Activated CD8-positive, alpha-beta memory T cell treated with anti-CD3 and anti-CD28 coated beads, Interleukin-2, amount 50 U/mL, for 48 hours (primary cell): ENCODE data around the gene TCHP.
A peak's percentile ranks its signal among the peaks of the same experiment; 100 is the strongest.
"Not testable (repeated sequence)": the region's sequence is repeated elsewhere in the genome, so short reads cannot be mapped to it uniquely, and the experiment has no call there.

Source experiments
- DNase-seq: peaks from one replicate; pipeline ENCODE4 v3.0.0-alpha.2; 2020

Gene TCHP, protein sequence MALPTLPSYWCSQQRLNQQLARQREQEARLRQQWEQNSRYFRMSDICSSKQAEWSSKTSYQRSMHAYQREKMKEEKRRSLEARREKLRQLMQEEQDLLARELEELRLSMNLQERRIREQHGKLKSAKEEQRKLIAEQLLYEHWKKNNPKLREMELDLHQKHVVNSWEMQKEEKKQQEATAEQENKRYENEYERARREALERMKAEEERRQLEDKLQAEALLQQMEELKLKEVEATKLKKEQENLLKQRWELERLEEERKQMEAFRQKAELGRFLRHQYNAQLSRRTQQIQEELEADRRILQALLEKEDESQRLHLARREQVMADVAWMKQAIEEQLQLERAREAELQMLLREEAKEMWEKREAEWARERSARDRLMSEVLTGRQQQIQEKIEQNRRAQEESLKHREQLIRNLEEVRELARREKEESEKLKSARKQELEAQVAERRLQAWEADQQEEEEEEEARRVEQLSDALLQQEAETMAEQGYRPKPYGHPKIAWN

DNA sequence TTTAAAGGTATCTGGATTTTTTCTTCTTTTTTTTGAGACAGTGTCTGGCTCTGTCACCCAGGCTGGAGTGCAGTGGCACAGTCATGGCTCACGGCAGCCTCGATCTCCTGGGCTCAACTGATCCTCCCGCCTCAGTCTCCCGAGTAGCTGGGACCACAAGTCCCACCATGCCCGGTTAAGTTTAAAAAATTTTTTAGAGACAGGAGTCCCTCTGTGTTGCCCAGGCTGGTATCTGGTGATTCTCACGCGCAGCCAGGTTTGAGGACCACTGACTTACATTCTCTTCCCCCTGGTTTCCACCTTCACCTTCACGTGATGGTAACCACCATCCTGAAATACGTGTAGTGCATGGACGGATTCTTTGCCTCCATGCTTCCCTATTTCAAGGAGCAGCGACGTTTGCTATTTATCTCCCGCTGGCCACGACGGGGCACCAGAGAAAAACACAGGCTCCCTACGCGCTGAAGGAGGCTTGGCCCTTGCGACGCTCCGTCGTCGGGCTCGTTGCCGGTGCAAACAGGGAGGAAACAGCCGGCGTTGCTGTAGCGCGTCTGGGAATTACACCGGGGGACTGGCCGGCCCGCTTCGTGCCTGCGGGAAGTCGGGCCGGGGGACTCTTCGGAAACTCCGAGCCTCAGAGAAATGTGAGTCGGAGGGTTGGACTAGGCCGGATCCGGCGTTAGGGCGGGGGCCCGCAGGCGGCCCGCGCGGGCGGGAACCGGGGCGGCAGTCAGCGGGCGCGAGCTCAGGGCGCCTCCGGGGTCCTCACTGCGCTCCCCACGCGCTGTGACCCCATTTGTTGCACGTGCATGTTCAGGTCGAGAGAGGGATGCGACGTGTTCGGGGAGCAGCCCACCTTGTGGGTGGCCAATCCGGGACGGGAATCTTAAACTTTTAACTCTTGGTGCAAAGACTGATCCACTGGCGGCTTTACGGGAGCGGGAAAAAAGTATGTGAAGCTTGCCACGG, at the start of gene TCHP:
Gene TCHP (plus strand): TSS at position 492 of the 969 bp plus-strand sequence. CDS start 2,753 bp downstream, outside the sequence.
- peak; percentile 85 for DNase-seq

DNA sequence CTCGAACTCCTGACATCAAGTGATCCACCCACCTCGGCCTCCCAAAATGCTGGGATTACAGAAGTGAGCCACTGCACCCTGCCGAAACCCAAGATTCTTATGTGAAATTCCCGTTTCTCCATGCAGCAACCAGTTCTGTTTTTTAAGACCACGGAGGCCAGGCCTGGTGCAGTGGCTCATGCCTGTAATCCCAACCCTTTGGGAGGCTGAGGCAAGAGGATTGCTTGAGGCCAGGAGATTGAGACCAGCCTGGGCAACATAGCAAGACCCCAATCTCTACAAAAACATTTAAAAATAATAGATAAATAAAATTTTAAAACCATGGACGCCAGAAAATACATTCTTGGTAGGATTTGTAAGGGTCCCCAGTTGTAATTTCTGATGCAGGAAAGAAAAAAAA, 49.6 kb upstream of the TCHP start:
- DNase-seq: not testable (repeated sequence)

DNA sequence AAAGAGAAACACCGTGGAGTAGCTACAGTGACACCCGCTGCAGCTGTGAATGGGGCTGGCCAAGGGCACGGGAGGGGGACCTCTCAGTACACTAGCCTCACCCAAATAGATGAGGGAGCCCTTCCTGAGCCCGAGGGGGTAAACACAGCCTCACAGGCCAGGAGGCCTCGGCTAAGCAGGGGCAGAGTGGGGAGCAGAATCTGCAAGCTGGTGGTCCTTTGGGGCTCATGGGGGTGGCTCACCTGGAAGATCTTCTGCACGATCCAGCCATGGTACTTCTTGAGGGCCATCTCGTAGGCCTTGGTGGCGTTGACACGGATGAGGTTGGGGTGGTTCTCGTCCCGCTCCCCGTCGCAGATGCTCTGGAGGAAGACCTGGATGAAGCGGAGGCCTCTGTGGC, 44.7 kb upstream of the TCHP start:
- no peak for DNase-seq

DNA sequence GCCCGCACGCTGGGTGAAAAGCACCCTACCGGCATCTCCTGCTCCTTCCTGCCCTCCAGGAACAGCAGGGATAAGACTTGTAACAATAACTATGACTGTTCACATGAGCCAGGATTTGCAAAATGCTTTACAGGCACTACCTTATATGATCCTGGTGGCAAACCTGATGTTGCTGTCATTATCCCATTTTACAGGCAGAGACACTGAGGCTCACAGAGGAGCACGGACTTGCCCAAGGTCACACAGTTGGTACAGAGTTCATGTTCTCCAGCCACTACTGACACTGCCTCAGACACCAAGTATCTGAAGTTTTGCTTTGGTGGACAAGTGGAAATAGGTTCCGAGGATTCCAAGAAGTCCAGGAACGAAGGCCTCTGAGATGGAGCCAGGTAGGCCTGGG, 42.4 kb upstream of the TCHP start:
- DNase-seq: no peak

DNA sequence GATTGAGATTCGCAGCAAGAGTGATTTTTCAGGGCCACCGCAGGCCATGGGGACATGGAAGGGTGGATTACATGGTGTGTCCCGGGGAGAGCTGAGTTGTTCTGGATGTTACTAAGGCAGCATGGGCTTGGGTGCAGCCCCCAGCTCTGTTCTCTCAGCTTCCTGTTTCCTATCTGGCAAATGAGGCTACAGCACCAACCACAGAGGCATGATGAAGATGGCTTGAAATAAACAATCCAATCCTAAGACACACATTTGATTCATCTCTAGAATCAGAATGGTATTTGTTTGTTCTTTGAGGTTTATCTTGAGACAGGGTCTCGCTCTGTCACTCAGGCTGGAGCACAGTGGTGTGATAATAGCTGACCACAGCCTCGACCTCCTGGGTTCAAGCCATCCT, 41.3 kb upstream of the TCHP start:
- no peak for DNase-seq

DNA sequence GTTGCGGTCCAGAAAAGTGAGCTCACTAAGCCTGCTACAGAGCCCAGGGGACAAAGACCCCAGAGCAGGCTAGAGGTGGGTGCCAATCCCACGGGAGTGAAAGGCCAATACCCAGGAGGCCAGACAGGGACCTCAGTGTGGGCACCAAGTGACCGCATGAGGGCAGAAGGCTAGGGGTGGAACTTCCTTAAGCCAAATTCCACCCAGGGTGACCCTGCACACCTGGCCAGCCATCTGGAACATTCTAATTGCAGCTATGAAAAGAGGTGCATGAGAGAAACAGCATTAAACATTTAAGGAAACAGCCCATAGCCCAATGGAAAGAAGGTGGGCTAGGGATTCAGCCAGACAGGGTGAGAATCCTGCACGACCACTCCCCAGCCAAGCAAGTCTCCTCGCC, 39.1 kb upstream of the TCHP start:
- DNase-seq: no peak

DNA sequence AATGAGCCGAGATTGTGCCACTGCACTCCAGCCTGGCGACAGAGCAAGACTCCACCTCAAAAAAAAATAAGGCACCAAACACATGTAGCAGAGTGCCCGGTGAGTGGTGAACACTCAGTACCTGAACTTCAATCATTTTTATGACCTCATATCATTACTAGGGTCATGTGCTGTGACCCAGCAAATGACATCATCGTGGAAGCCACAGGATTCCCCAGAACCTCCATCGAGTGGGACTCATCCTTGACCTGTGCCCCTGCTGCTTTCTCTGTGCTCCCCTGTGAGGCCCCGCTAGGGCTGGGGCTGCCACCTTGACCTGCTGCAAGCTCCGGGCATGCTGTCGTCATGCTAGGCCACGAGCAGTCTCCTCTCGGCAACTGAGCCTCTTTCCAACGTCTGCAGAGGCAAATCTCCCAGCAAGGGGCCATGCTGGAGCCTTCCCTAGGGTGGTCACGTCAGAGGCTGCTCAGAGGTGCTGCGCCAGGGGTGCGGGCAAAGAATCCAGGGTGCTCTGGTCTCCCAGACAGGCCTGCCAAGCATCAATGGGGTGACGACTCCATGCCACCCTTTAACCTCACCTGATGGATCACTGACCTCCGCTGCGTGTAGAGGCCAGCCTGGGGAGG, 38.3 kb upstream of the TCHP start:
- no peak for DNase-seq

DNA sequence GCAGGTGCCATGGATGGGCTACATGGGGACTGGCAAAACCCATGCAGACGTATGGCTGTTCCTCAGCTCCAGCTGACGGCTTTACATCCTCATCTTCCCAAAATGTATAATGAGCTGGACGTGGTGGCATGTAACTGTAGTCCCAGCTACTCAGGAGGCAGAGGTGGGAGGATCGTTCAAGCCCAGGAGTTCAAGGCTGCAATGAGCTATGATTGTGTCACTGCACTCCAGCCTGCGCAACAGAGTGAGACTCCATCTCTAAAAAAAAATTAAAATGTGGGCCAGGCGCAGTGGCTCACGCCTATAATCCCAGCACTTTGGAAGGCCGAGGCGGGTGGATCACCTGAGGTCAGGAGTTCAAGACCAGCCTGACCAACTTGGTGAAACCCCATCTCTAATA, 37.6 kb upstream of the TCHP start:
- not testable (repeated sequence) for DNase-seq

DNA sequence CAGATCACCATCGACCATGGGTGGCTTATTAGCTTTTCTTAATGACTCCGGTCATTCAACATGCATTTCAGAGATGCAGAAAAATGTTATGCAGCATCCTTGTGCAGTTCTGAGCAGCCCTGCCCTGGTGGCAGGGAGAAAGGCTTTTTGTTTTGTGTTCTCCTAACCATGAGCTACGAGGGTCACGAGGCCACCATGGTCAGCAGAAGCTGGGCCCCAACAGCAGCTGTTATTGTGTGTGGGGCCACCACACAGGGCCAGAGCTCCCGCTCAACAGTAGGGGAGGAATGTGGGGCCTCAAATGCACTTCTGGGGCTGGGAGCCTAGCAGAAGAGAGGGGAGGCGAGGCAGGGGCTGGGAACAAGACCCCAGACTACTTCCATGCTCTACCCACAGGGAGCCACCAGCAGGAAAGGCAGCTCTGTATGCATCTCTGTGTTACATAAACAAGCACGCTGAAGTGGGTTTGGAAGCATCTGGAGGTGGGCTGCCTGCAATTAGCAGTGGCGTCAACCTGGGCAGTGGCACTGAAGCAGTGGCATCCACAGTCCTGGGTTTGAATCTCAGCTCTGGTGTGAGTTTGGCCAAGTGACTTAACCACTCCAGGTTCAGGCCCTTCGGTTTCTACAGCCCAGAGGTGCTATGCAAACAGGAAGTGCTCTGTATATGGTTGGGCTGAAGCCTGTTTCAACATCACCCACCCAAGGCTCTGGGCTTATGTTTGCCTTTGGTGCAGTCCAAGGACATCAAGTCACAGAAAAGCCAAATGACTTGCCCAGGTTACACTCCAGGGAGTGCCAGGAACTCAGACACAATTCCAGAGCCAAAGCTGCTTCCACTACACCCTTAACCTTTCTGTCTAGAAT, 36.0 kb upstream of the TCHP start:
- no peak for DNase-seq

DNA sequence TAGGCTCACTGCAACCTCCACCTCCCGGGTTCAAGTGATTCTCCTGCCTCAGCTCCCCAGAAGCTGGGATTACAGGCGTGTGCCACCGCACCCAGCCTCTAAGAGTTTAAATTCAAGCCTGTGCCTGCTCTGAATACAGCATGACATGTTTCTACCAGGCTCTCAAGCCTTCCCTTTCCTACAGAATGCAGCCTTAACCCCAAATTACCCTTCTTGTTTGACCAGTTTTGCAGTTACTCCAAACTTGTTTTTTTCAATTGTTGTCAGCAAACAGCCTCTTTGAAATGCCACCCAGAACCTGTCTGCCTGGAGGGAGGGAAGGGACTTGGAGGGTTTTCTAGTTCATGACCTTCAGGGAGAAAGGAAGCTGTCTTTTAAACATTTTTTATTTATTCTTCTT, 35.2 kb upstream of the TCHP start:
- no peak for DNase-seq

DNA sequence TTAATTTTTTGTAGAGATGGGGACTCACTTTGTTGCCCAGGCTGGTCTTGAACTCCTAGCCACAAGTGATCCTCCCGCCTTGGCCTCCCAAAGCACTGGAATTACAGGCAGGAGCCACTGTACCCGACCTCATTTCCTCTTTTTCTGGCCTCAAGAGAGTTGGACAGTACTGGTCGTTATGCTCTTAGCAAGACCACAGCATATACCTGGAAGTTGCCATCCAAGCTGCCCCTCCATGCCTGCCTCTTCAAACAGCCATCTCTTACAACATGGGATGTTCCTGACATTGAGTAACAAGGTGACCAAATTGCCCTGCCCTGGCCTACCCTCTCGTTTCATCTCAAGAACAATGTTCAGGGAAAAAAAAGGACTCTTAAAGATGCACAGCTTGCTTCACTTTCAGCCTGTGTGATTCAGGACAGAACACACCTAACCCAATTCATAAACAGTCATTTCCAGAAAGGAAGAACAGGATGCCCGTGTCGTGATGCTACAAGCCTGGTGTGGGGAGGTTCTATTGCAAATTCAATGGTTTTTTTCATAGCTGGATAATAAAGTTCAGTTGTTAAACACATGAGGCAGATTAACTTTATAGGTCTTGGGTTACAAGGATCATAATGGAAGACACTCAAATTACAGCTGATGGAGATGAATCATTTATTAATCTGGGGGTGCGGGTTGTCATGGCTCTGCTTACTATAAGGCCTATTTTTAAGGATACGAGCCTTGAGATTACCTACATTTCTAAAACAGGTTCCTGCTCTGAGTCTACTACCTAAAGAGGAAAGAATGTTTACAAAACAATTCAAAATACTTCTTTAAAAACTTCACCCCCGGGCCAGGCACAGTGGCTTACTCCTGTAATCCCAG, 31.7 kb upstream of the TCHP start:
- DNase-seq: no peak

DNA sequence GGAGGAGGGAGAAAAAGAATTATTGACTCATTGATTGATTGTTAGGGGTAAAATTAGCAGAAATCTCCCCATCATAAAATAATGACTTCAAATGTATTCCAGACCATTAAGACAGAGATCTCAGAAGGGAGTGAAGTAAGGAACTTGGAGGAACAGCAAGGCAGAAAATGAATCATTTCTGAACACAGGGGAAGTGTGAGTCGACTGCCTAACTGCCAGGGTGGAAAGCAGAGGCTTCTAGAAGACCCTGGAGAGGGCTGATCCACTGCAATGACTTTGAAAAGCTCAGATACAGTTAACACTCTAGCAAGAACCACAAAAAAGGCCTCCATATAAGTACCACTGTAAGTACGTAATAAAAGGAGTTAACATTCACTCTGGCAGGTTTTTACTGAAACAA, 29.4 kb upstream of the TCHP start:
- no peak for DNase-seq

DNA sequence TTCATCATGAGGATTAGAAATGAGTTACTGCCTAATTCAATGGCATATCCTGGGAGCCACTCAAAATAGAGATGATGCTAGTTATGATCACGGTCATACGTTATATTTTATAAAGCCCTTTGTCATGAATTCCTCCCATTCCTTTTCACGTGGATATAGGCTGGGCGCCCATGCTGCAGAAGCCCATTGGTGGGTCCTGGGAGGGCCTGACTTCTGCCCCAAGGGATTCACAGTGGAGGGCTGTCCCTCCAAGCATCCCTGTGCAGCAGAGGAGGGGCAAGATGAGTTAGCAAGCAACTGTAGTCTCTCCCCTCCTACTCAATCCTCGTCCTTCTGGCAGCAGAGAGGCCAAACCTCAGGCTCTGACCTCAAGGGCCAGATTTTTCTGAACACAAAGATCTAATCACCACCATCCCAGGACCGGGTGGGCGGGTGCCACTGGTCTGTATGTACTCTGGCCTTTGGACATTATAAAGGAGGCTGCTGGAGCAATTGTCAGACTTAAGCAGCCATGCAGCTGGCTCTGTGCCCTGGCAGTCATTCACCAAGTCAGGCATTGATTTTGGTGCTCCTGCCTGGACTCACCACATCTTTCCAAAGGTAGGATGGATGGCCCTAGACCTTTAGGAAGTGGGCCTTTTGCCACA, 28.3 kb upstream of the TCHP start:
- no peak for DNase-seq

DNA sequence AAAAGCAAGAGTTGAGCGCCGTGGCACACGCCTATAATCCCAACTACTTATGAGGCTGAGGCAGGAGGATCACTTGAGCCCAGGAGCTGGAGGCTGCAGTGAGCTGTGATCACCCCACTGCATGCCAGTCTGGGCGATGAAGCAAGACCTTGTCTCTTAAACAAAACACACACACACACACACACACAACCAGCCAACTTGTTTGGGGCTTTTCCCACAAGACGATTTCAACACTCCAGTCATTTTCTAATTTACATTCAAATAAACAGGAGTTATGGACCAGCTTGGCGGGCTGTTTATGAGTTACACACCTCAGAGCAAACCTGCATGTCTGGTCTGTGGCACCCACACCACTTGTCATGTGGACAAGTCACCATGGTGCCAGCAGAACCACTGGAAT, 26.4 kb upstream of the TCHP start:
- no peak for DNase-seq

DNA sequence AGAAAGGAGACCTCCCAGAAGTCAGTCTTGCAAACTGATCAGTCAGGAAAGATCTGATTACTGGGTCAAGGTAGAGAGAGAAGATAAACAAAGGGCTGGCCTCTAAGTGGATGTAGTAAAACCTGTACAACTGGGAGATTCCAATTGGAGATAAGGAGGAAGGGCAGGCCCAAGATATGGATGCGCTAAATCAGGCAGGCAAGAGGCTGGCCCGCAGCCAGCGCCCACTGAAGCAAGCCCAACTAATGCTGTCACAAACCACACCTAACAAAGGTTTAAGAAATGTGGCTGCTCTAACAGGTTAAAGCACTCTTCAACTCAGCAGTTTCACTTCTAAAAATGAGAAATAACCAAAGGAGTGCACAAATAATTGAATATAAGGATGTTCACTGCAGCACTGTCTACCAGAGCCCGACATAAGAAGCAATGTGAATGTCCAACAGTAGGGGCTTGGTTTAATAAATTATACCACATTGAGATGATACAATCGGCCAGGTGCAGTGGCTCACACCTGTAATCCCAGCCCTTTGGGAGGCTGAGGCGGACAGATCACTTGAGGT, 24.4 kb upstream of the TCHP start:
- no peak for DNase-seq

DNA sequence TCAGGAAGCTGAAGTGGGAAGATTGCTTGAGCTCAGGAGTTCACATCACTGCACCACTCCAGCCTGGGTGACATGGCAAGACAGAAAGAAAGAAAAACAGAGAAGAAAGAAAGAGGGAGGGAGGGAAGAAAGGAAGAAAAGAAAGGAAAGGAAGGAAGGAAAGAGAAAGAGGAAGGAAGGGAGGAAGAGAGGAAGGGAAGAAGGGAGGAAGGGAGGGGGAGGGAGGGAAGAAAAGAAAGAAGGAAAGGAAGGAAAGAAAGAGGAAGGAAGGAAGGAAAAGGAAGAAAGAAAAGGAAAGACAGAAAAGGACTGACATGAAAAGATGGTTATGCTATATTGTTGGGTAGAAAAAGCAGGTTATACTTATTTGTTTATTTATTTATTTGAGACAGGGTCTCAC, 23.7 kb upstream of the TCHP start:
- DNase-seq: no peak

DNA sequence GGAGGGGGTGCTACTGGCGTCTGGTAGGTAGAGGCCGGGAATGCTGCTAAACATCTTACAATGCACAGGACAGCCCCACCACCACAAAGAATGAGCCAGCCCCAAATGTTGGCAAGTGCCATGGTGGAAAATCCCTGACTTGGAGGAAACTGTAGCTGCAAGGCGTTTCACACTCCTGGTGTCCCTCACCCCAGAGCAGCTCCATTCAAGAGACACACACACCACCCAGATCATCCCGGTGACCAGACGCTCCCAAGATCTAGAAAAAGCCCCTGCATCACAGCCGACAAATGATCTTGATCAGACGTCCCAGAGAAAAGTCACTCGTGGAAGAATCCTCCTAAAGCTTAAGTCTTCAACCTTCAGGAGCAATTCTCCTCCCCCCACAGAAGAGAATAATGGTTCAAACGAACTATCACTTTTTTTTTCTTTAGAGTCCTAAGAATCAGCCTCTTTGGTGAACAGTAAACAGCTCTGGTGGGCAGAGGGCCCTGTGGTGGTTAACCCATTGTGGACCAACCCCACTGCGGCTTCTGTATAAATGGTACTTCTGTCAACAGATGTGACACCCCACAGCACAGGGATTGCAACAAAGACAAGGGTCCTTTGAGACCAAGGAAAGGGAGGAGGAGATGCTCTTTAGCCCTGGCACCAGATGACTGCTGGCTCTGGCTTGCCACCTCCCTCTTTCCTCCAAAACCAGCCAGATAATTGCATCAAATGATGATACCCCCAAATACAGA, 22.4 kb upstream of the TCHP start:
- no peak for DNase-seq

DNA sequence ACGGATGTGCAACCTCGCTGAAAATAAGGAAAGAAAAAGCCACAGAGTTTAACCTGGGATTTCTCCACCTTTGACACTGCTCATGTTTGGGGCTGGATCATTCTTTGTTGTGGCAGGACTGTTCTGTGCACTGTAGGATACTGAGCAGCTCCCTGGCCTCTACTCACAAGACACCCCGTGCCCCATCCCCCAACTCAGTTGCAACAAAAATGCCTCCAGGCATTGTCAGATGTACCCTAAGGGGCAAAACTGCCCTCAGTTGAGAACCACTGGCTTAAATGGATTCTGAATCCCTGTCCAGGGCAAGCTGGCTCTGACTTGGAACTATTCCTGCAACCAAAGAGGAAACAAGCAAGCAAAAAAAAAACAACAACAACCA, 21.8 kb upstream of the TCHP start:
- DNase-seq: no peak

DNA sequence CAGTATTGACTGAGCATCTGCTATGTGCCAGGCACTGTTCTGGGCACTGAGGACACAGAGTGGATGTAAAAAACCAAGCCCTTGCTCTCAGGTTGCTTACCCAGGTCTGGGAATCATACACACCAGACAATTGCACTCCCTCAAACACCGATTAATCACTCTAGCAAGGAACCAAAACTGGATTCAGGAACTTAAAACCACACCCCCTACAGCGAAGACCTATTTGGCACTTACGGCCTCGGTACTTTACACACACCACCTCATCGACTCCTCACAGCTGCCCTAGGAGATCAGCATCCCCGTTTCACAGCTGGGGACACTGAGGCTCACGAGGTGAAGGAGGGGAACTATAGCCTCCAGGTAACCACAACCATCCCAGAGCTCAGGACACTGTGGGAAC, 21.3 kb upstream of the TCHP start:
- no peak for DNase-seq
